SK-N-MC (cell line): ENCODE results near the gene DEPP1.

ENCODE experiments used
- EZH2 ChIP-seq: fragments of 200-600 bp; sonication (generic); IDR thresholded peaks from one replicate; pipeline ENCODE4 v1.6.1; 2017; ENCODE audit warnings: antibody characterized with exemption
- FOXP2 ChIP-seq: optimal IDR thresholded peaks from 2 replicates; pipeline ENCODE3; 2011; ENCODE audit warnings: mild to moderate bottlenecking, moderate library complexity; ENCODE audit not compliant: insufficient read depth; ENCODE audit errors: extremely low read length, control extremely low read depth
- POLR2AphosphoS5 ChIP-seq: IDR thresholded peaks from 2 replicates; pipeline ENCODE4 v1.6.1; 2012; ENCODE audit warnings: mild to moderate bottlenecking, low read depth, low read length, borderline replicate concordance

GRCh38 chr10:44927352-44927751 lies 51.3 kb downstream of the DEPP1 start:
- TF ChIP-seq POLR2AphosphoS5 (no peak), EZH2 (no peak), FOXP2 (no peak)
